Transverse colon (tissue), 3 donors: ENCODE measurements around the gene SLC8A3.

Experiments used
- POLR2A ChIP-seq: fragments of 450-650 bp; IDR thresholded peaks from one replicate; pipeline ENCODE4 v1.6.1; 2016; ENCODE audit warnings: antibody characterized with exemption, mild to moderate bottlenecking, moderate library complexity
- TF ChIP-seq, protein P1 (sequence below), 5 experiments: fragments of 200-600 bp in 3 of 5; fragments of 450-650 bp in 2 of 5; sonication (generic) in 3 of 5; IDR thresholded peaks; 1 replicate in 2 of 5; 2 replicates in 3 of 5; pipeline ENCODE4 v1.5.1; 2016 to 2017; ENCODE audit warnings: antibody characterized with exemption in 5 of 5, inconsistent platforms in 3 of 5, mild to moderate bottlenecking in 2 of 5, moderate library complexity in 1 of 5

DNA sequence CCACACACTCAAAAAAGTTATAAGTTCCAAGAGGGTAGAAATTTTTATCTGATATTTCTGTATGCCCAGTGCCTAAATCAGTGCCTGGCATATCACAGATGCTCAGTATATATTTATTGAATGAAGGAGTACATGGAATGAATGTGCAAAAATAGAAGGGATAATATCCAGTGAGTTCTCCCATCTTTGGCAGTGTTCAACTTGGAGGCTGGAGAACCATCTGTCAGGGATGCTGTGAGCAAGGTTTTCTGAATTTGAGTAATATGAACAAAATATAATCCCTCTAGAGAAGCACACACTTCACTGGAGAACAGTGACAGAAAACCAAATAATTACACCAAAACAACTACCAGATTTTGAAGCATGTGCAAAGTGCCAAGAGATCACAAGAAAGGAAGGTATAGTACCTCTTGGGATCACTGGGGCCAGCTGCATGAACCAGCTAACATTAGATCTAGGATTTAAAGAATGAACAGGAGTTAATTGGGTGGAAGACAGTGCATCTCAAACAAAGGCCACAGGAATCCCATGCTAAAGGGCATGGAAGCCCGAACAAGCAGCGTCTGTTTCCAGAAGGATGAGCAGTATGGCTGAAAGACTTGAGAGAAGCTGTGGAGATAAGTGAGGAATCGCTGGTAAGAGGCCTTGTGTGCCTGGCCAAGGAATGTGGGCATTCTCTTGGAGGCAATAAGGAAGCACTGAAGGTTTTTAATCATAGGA is 11.5 kb downstream of the SLC8A3 start:
- TF ChIP-seq, protein P1, sequence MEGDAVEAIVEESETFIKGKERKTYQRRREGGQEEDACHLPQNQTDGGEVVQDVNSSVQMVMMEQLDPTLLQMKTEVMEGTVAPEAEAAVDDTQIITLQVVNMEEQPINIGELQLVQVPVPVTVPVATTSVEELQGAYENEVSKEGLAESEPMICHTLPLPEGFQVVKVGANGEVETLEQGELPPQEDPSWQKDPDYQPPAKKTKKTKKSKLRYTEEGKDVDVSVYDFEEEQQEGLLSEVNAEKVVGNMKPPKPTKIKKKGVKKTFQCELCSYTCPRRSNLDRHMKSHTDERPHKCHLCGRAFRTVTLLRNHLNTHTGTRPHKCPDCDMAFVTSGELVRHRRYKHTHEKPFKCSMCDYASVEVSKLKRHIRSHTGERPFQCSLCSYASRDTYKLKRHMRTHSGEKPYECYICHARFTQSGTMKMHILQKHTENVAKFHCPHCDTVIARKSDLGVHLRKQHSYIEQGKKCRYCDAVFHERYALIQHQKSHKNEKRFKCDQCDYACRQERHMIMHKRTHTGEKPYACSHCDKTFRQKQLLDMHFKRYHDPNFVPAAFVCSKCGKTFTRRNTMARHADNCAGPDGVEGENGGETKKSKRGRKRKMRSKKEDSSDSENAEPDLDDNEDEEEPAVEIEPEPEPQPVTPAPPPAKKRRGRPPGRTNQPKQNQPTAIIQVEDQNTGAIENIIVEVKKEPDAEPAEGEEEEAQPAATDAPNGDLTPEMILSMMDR (IDR thresholded peaks at IDR 0.05), result no peak
- no peak for TF ChIP-seq POLR2A
